HG03520 (cell line): Measurements from ENCODE around the gene RSF1.

Experiments used
- ATAC-seq: cut with Tn5 transposase; IDR thresholded peaks from one replicate; pipeline ENCODE4 v1.9.1; 2021; ENCODE audit warnings: mild to moderate bottlenecking, moderate library complexity; ENCODE audit not compliant: unreplicated experiment

RSF1 gene

DNA sequence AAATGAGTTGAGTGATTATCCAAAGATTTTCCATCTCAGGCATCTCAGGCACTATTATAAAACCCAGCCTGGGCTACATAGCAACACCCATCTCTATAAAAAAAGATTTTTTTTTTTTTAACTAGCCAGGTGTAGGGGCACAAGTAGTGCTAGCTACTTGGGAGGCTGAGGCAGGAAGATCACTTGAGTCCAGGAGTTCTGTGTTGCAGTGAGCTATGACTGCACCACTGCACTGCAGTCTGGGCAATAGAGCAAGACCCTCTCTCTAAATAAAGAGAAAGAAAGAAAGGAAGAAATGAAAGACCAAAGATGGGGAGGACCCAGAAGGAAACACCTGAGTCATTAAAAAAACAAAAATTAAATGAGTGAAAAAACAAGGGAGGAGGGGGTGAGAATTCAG, 14.1 kb downstream of the RSF1 start:
- no peak for ATAC-seq

DNA sequence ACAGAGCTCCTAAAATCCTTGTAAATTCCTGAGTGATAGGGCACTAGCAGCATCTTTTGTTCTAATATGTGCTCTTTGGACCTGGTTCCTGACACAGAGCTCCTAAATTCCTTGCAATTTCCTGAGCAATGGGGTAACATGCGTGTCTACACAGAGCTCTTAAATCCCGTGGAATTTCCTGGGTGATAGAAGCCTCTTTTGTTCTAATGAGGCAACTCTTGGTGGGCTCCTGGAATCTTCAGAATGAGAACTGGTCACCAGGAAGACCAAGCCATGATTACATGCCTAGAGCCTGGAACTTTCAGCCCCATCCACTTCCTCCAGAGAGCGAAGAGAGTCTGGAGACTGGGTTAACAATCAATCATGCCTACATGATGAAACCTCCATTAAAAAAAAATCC, 19.0 kb downstream of the RSF1 start:
- ATAC-seq: no peak

DNA sequence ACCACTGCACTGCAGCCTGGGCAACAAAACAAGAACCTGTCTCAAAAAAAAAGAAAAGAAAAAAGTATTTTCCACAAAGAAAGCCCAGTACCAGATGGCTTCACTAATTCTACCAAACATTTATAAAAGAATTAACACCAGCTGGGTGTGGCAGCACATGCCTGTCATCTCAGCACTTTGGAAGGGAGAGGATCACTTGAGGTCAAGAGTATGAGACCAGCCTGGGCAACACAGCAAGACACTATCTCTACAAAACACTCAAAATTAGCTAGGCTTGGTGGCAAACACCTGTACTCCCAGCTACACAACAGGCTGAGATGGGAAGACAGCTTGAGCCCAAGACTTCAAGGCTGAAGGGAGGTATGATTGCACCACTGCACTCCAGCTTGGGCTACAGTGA, 20.1 kb downstream of the RSF1 start:
- ATAC-seq: no peak

DNA sequence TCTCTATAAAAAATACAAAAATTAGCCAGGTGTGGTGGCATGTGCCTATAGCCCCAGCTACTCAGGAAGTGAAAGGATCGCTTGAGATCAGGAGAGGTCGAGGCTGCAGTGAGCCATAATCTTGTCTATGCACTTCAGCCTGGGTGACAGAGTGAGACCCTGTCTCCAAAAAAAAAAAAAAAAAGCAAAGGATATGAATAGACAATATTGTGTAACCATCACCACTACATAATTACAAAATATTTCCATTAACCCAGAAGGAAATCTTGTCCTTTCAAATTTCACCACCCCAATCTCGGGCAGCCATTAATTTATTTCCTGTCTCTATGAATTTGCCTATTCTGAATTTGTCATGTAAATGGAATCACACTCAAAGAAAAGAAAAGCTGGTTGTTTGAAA, 21.2 kb downstream of the RSF1 start:
- ATAC-seq: no peak

DNA sequence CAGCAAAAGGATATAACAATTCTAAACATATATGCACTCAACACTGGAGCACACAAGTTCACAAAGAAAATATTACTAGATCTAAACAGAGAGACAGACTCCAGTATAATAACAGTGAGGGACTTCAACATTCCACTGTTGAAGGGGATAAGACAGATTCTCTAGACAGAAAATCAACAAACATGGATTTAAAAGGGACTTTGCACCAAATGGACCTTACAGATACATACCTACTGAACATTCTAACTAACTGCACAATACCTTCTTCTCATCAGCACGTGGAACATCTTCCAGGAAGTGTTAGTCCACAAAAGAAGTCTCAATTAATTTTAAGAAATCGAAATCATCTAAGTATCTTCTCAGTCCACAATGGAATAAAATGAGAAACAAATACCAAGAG, 26.6 kb downstream of the RSF1 start:
- no peak for ATAC-seq

DNA sequence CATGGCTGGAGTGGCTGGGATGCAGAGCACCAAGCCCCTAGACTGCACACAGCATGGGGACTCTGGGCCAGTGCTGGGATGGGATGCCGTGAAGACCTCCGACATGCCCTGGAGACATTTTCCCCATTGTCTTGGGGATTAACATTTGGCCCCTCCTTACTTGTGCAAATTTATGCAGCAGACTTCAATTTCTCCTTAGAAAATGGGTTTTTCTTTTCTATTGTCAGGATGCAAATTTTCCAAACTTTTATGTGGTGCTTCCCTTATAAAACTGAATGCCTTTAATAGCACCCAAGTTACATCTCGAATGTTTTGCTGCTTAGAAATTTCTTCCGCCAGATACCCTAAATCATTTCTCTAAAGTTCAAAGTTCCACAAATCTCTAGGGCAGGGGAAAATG, 29.2 kb downstream of the RSF1 start:
- no peak for ATAC-seq

DNA sequence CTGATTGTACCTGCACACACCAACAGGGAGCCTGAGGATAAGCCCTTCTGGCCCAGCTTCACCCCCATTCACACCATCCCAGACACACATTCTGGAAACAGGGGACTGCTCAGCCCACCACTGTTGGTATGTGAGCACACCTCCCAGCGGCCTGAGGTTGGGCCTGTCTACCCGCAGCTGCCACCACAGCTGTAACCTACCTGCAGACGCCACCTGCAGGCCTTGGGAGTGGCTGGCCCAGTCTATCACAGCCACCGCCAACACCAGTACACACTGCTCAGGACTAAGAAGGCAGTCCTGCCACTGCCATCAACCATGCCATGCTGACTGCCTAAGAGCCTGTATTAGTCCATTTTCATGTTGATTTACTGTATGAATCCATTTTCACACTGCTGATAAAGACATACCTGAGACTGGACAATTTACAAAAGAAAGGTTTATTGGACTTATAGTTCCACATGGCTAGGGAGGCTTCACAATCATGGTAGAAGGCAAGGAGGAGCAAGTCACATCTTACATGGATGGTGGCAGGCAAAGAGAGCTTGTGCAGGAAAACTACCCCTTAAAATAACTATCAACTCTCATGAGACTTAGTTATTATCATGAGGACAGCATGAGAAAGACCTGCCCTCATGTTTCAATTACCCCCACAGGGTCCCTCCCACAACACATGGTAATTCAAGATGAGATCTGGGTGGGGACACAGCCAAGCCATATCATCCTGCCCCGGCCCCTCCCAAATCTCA, 30.6 kb downstream of the RSF1 start:
- ATAC-seq: no peak

DNA sequence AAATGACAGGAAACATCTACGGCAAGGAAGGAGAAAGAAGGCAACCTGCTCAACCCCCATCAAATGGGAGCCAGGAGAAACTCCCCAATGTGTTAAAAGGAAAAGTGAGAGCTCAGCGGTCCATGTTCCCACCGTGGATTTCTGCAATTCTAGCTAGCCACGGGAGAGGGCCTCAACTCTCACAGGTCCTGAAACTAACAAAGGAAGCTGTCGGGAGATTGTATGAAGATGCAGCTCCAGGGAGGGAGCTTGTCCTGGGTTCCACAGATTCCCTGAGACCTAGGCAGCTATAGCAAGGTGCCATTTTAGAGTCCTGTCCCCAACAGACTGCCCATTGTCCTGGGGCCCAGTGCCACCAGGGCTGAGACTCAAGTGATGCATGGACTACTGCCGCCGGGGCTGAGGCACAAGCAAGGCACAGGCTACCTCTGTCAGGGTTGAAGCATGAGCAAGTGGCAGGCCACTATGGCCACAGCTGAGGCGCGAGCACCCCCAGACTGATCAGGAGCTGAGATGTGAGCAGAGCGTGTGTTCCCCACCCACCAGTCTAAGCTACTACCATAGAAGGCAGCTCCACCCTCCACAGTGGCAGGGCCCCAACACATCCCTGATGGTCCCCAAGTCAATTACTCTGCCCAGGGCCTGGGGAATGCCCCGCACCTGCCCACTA, 31.3 kb downstream of the RSF1 start:
- ATAC-seq: no peak

DNA sequence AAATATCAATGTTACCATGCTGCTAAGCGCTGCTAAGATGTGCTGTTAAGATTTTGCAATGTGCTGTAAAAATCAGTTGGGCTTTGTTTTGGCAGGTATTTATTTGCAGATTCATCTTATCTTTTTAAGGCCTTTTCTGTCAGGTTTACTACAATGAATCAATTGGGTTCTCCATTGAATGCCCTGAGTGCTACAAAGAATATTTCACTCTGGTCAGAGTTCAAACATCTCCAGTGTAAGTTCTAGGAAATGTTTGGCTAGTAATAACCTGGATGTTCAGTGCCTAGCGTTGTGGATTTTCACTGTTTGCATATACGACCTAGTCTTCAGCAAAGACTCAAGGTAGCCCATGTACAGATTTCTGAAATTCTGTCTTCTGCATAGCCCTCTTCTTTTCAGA, 36.0 kb downstream of the RSF1 start:
- no peak for ATAC-seq

DNA sequence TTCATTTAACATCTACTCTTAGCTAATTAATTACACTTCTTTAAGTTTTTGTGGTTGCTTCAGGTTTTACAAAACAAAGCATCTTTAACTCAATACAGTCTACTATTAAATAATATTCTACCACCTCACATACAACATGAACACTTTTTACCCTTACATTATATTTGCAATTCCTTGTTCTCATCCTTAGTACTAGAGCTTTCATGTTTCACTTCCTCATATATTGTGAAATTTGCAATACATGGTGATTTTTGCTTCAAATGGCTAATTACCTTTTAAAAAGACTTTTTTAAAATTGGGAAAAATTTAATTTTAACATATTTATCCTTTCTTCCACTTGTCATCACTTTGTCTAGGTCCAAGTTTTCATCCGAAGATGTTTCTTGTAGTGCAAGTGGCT, 37.5 kb downstream of the RSF1 start:
- no peak for ATAC-seq

DNA sequence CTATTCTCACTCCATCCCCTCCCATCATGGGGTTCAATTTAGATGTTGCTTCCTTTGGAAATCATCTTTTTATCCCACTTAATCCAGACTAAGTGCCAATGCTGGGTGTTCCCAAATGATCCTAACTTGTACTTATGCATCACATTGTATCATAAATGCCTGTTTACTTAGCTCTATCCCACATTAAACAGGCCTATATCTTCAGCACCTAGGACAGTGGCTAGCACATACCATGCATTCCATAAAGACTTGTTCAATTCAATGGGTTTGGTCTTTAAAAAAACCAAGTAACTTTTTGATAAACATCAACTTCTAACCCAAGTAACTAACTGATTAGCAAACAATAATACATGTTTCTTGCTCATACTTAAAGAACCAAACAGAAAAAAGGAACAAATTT, 40.6 kb downstream of the RSF1 start:
- ATAC-seq: no peak

DNA sequence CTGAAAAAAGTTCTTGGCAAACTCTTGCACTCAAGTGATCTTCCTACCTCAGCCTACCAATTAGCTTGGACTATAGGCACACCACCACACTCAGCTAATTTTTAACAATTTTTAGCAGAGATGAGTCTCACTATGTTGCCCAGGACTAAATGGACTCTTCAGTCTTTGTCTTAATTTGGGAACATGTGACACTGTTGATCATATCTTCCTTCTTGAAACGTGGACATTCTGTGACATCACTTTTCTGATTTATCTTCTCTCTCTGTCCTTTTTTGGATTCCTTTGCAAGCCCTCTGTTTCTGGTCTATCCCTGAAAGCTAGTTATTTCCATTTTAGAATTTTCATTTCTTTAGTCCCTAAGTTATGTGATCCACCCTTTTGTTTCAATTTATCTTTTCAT, 42.0 kb downstream of the RSF1 start:
- ATAC-seq: no peak

DNA sequence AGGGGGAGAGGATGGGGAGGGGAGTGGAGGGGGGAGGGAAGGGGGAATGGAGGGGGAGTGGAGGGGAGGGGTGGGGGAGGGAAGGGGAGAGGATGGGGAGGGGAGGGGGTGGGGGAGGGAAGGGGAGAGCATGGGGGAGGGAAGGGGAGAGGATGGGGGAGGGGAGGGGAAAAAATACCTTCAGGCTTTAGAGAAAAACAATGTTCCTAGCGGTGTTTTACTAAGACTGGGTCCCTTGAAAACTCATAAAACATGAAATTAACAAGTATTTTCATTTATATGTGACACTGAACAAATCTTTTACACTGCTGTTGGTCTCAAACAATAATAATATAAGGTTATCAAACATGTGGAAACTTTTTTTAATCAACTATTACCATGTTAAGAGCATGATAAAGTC, 42.4 kb downstream of the RSF1 start:
- ATAC-seq: no peak

DNA sequence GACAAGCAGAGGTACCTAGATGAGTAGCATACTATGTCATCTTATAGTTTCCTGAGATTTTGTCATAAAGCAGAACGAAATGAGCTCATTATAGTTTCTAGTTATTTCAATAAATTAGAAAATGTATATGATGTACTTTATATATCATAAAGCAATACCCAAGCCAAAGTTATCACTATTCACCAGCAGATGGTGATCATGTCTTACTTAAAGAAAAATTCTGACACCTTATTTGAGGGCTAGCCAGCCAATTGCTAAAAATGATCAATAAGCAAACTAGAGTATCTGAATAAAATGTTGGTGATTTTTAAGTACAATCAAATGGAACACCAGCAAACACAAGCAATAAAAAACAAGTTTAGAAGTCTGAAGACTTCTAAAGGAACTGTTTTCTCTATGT, 44.1 kb downstream of the RSF1 start:
- ATAC-seq: no peak

DNA sequence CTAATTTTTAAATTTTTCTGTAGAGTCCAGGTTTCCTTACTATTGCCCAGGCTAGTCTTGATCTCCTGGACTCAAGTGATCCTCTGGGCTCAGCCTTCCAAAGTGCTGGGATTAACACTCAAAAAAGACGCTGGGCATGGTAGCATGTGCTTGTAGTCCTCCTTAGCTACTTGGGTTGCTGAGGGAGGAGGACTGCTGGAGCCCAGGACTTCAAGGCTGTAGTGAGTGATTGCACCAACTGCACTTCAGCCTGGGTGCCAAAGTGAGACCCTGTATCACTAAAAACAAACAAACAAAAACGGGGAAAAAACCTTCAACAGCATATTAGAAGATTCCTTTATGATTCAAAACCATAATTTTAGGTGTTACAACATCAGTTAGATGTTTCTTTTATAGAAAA, 44.6 kb downstream of the RSF1 start:
- no peak for ATAC-seq

DNA sequence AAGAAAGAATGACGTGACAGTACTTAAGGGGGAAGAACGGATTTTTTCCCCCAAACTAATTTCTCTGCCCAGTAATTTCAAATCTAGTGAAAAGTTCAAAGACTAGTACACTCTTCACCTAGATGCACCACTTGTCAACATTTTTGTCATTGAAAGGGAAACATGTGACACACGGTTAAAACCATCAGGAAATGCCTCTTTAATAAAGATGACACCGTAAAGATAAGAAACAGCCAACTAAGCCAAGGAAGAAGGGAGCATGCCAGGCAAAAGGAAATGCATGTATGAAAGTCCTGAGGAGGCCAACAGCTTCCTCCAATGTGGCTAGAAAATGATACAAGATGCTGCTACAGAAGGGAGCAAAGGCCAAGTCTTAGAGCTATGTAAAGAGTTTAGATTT, 49.4 kb downstream of the RSF1 start:
- no peak for ATAC-seq

DNA sequence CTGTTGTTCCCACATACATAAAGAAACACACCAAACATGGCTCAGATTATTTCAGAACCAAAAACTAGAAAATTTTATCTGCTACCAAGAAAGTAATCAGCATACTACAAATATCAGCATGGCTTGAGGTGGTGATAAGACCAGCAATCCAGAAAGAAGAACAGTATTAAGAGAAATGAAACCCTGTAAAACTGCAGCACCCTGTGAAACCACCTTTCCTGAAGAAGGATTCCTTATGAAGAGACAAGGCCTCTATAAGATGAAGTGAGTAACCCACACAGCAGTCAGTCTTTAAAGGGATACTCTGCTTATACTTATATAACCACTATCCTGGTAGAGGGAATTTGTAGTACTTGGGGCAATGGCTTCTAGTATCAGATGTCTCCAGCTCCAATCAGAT, 49.9 kb downstream of the RSF1 start:
- ATAC-seq: no peak

DNA sequence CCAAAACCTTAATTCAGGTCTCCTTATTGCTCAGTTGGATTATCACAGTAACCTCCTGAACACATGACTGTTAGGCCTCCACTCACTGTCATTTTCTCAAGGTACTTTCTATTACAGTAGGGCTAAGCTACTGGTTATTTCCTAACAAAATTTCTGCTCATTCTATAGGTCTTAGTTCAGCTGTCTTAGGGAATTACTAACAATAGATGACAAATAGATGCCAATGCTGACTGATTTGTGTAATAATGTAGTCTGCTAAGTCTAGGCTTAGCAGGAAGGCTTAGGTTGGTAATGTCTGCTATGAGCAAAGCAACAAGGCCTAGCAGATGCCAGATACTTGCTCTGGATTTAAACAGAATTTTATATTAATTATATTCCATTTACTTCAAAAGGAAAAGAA, 58.1 kb downstream of the RSF1 start:
- no peak for ATAC-seq

DNA sequence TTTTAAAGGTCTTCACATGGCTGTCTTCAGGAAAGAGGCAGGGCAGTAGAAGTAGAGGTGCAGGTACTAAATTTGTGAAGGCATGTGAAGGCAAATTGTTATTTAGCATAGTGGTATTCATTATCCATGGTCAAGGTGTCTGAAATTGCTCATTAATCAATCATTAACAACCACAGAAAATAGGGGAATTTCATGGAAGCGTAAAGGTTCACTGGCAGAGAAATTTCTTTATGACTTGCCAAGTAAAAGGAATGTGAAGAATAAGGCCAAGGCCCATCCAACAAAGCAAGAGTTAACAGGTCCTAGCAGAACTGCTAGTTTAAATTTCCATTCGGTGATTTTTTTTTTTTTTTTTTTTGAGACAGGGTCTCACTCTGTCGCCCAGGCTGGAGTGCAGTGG, 59.0 kb downstream of the RSF1 start:
- ATAC-seq: no peak

DNA sequence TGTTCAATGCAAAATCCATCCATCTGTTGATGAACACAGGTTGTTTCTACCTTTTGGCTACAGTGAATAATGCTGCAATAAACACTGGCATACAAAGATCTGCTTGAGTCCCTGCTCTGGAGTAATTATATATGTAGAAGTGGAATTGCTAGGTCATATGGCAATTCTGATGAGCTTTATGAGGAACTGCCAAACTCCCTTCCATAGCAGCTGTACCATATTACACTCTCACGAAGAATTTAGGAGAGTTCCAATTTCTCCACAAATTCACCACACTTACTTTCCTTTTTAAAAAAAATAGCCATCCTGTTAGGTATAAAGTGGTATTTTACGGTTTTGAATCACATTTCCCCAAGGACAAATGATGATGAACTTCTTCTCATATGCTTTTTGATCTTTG, 62.2 kb downstream of the RSF1 start:
- ATAC-seq: no peak

DNA sequence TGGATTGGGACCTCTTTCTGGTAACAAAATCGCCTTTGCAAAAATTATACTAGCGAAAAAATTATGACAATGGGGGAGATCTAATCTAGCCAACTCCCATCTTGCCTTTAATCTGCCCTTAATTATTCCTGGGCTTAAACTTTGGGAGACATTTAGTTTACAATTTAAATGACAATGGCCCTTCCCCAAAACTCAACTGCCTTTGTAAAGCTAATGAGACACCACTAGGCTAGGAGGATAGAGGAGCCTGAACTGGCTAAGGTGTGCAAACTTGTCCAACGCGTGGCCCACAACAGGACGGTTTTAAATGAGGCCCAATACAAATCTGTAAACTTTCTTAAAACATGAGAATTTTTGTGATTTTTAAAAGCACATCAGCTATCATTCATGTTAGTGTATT, 67.3 kb downstream of the RSF1 start:
- no peak for ATAC-seq

DNA sequence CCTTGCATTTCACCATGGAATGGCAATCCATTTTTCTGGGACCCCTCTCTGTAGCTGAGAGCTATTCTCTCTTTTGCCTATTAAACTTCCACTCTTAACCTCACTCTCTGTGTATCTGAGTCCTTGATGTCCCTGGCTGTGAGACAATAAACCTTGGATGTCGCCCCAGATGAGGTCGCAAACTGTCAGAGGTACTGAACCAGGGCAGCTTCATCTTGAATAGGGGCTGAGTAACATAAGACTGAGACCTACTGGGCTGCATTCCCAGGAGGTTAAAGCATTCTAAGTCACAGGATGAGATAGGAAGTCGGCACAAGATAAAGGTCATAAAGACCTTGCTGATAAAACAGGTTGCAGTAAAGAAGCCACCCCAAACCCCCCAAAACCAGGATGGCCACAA, 68.0 kb downstream of the RSF1 start:
- no peak for ATAC-seq
